ENCODE measurements around the gene CCNB2. TPM values are rescaled to one million over a fixed set of nuclear protein-coding genes. Genes with fewer than 3 reads are reported as not detected.

Gene CCNB2
- total and polyA plus RNA-seq, 2 of the 8 experiments (the other 6 are each of a cell fraction or from before 2014, with no cell fraction given), result 70.7 to 92.1 TPM

DNA sequence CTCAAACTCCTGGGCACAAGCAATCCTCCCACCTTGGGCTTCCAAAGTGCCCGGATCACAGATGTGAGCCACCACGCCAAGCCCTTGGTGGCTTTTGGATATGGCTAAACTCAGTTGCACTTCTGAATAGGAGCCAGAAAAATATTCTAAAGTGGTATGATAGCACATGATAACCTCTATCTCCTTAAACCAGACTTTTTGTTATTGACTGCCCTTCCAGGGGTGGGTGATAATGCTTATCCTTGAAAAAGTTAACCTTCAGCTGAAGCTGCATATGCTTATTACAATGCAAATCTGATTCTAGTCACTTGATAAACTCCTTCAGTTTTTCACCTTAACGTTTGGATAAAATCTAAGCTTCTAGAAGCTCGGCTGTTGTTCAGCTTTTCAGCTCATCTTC is 6.3 kb downstream of the CCNB2 start (continued):
- no peak for TF ChIP-seq TCF12 (IDR thresholded peaks at IDR 0.05; ENCODE audit: low read depth, low read length)
